HG02571 (cell line): Measurements from ENCODE around the gene MCEE.
"Not testable (repeated sequence)": the region's sequence is repeated elsewhere in the genome, so short reads cannot be mapped to it uniquely, and the experiment has no call there.

Experiments
- ATAC-seq: cut with Tn5 transposase; IDR thresholded peaks from one replicate; pipeline ENCODE4 v1.9.1; 2021; ENCODE audit warnings: mild to moderate bottlenecking, moderate library complexity; ENCODE audit not compliant: unreplicated experiment

The MCEE gene

DNA sequence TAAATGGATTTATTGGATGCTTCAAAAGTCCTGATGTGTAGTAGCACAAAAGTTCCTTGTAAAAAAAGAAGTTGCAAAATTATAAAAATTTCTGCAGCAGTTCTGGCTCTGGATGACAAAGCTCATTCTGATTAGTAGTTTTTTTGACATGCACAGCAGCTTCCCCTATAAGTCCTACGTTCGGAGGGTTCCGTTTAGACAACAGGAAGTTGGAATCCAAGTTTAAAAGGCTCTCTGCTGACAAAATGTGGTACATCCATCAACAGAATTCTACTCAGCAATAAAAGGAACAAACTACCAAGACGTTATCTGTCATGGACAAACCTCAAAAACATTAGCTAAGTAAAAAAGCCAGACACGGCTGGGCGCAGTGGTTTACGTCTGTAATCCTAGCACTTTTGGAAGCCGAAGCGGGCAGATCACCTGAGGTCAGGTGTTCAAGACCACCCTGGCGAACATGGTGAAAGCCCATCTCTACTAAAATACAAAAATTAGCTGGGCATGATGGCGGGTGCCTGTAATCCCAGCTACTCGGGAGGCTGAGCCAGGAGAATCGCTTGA lies 46.2 kb downstream of the MCEE start:
- ATAC-seq: not testable (repeated sequence)

GRCh38 chr2:71083297-71083696 lies 46.7 kb downstream of the MCEE start:
- ATAC-seq: not testable (repeated sequence)

DNA sequence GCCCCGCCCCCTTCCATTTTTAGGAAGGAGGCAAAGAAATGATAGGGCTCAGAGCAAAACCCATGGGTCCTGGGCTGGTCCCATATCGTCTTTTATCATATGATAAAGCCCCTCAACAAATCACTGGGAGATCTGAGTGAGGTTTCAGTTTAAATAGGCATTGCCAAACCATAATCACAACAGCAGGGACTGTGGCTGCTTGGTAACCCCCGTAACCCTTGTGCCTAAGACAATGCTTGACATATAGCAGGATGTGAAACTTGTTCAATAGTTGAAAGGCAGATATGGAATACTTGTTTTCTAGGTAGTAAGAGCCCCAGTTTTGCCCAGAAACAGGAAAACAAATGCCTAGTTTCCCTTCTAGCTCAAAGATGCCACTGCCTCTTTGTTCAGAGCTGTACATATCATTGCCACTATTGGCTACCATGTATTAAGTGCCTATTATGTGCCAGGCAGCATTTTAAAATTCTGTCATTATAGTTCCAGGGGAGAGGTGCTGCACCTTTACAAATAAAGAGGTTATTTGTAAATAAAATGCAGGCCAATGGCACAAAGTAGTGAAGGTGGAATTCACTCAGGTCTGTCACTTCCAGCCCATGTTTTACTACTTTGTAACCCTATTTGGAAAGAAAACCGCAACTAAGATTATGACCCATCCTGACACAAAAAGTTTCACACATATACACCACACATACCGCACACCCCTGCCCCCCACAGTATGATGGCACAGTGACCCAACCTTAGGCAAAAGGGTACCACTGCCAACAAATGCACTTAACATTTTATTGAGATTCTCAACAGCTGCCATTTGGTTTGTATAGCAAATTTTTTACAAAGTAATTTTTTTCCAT lies 47.4 kb downstream of the MCEE start:
- ATAC-seq: no peak

DNA sequence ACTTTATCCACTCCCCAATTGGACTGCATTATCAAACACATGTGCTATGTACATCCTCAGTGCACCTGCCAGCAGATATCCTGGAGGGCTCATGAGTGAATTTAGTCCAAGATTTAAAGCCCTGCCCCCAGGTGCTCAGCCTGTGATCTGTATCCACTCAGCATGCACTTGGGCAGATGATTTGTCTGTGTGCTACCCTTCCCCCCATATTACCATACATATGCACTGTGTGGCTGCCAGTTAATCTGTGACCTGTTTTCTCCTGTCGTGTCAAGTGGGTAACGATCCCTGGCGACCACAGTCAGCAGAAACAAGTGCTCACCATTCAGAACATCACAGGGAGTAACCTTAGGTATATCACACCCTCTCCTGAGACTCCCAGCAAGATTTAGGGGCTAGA lies 51.4 kb downstream of the MCEE start:
- ATAC-seq: no peak

DNA sequence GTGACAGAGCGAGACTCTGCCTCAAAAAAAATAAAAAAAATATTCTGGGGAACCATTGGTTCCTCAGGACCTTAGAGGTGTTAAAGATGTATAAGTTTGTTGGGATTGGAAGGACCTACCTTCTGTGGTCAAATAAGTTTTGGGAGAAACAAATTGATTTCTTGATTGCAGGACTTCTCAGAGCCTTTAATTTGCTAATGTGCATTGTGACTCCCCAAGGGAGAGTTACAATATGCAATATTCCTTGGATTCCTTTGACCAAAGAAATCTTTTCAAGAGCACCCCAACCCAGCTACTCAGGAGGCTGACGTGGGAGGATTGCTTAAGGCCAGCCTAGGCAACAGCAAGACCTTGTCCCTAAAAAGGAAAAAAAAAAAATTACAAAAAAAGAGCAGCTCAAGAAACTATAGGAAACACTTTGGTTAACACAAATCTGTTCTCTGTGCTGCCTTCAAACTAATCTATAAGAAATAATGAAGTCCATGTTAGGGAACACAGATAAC lies 55.1 kb downstream of the MCEE start:
- ATAC-seq: no peak

DNA sequence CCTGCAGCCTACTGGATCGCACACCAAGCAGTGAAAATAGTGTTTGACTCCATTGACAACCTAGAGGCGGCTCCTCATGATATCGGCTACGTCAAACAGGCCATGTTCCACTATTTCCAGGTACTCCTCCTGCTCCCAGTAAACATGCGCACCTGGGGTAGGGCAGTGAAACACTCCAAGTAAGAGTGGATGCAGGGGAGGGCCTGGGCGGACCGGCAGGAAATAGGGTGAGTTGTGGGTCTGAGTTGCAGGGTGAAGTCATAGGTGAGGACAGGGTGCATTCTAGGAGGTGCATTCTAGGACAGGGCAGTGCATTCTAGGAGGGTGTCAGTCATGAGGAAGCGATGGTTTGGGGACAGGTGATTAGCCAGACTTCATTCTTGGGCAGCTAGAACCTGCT lies 56.6 kb downstream of the MCEE start:
- no peak for ATAC-seq

DNA sequence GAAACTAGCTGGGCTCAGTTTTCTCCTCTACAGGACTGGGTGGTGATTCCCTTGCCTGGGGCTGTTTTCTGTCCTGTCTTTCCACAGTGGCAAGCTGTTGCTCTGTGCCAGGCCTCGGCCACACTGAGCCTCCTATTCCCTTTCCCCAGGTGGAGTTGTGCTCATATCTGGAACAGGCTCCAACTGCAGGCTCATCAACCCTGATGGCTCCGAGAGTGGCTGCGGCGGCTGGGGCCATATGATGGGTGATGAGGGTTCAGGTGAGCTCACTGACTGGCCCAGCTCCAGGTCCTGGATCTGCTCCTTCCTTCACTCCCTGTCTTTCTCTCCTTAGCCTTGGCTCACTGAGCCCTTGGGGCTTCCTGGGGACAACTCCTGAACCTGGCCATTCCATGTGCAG lies 57.5 kb downstream of the MCEE start:
- no peak for ATAC-seq

- ATAC-seq: no peak
Observed at GRCh38 chr2:71071681-71072398, 58.2 kb downstream of the MCEE start.

DNA sequence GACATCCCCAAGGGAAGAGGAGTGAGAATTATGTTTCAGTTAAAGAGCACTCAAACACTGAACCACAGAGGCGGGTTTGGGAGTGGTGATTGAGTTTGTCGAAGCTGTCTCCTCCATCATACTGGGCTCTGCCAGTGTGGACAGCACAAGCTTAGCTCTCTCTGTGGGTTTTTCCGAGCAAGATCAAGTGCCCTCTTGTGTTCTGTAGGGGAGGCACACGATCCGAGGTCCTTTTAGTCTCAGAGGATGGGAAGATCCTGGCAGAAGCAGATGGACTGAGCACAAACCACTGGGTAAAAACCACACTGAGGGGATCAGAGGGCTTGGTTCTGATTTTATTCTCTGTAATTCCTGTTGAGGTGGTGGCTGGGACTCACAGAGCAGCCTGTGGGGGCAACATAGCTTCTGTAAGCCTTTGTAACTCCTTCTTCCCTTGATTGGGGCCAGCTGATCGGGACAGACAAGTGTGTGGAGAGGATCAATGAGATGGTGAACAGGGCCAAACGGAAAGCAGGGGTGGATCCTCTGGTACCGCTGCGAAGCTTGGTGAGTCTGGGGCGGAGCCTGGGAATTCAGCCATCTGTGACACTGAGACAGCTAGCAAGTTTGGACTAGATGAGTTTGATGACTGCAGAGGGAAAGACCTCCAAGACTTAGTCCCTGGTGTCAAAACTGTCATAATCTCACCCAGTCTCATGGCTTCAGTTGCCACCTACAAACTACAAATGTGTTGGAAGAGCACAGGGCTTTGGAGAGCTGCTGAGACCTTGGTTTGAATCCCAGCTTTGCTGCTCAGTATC lies 59.5 kb downstream of the MCEE start:
- ATAC-seq: no peak

DNA sequence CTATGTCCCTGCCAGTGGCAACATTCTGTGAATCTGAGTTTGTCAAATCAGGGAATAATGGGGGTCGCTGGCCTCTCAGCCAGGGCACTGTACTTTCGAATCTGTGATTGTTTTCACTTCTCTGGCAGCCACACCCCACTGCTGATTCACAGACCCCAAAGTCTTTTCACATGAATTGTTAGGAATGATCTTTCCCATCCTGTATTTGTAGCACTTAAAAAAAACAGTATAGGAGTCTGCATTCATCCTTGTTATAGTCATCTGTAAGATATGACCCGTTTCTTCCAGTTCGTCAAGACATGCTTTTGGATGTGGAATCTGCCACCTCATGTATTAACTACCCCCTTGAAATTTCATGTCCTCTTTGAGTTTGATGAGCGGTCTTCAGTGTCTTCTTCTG lies 60.7 kb downstream of the MCEE start:
- no peak for ATAC-seq

DNA sequence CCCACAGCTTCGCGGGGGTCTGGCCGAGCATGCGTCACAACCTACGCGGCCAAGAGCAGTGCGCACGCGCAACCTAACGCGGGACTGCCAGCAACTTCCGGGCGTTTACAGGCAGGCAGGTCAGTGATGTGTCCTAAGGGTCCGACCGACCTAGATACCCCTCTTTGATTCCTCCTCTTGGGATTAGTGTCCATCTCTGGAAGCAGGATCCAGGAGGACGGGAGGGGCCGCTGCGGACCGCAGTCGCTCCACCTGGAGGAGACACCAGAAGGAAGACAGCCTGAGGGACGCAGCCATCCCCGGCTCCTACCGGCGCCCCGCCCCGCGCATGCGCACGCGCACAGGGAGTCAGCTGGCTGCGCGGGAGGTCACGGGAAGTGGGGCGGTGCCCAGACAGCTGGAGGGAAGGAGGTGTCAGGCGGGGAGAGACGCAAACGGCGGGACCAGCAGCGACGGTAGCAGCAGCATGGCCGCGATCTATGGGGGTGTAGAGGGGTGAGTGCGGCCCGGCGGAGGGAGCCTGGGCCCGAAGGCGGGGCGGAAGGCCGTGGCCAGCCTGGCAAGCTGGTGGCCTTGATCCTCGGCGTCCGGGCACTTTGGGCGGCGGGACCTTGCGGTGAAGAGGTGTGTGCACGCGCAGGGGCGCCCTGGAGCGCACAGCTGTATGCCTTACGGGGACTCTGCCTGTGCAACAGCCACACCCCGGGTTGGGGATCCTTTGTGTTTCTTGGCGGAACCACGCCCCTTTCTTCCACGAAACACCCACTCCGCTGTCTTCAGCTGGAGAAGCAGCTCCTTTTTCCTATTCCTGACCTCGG lies 61.6 kb downstream of the MCEE start, which contains the start of gene NAGK:
Gene NAGK (plus strand): TSS at position 431 of the 818 bp plus-strand sequence. CDS start 36 bp downstream, at position 467.
- ATAC-seq: peak; percentile 56

- peak; percentile 6 for ATAC-seq
Observed at GRCh38 chr2:71067567-71068217, 62.3 kb downstream of the MCEE start.

DNA sequence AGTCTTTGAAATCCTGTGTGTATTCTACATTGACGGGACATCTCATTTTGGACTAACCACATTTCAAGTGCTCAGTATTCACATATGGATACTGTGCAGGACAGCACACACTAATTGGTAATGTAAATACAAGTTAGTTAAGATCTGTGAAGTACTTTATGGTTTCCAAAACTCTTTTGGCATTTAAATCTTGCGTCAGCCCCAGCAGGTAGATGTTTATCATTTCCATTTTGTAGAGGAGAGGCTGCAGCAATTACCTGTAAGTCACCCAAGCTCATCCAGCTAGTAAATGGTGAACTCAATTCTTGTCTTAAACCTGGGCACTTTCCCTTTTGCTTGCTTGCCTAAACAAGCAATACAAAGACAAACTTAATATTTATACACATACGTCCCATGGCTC lies 63.2 kb downstream of the MCEE start:
- no peak for ATAC-seq

- peak; percentile 15 for ATAC-seq
Observed at GRCh38 chr2:71064754-71065621, 65.0 kb downstream of the MCEE start.

DNA sequence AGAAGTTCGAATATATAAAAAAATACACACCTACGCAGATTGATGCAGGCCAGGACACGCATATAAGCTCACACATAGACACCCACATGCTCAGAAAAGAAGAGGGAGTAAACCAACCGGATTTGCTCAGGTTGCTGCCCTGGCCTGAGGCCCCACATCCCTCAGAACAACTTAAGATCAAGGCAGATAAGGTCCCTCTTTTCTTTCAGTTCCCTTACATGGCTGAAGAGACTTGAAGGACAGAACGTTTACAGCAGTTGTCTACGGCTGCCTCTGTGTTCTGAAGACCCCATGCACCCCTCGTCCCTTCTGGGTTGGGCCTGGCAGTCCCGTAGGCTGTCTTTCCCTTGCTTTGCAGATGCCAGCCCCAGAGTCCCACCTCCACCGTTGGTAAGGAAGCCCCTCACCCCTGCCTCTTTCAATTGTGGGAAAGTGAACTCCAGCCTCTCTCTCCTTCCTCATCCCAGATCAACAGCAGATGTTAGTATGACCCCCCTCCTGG lies 65.9 kb downstream of the MCEE start:
- no peak for ATAC-seq

- ATAC-seq: no peak
Observed at GRCh38 chr2:71063216-71063615, 66.8 kb downstream of the MCEE start.

DNA sequence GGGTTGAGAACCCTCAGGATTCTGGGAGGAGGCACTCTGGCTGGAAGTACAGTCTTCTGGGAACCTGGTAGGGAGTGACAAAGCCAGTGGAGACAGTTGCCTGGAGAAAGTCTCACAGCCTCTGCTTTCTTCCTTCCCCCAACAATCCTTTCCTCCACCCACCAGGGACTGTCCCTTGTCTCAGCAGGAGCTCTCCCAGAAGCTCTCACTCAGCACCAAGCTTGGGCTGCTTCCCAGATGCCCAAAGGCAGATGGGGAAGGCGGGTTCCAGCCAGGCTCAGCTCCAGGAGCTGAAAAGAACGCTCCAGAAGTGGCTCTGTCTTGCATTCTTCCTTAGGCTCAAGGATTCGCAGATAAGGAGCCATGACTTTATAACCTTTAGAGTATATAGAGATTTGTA lies 69.2 kb downstream of the MCEE start:
- ATAC-seq: no peak

- ATAC-seq: no peak
Observed at GRCh38 chr2:71060211-71060610, 69.8 kb downstream of the MCEE start.
